AG09309 (cell line): ENCODE data around the gene MFAP1.
"Not testable (repeated sequence)": the region's sequence is repeated elsewhere in the genome, so short reads cannot be mapped to it uniquely, and the experiment has no call there.

Experiments
- DNase-seq: peaks from one replicate; pipeline ENCODE4 v3.0.0-alpha.2; 2010; ENCODE audit warnings: low read depth
- H3K4me3 ChIP-seq: 2 replicates; pipeline ENCODE4 v1.5.1; 2011; ENCODE audit warnings: mild to moderate bottlenecking, low read depth, low read length, moderate library complexity; ENCODE audit not compliant: control insufficient read depth
- CTCF ChIP-seq: IDR thresholded peaks from 2 replicates; pipeline ENCODE4 v1.5.1; 2011; ENCODE audit warnings: mild to moderate bottlenecking, low read depth, low read length, inconsistent platforms; ENCODE audit not compliant: insufficient read depth, control insufficient read depth; ENCODE audit errors: missing control alignments

The MFAP1 gene

GRCh38 chr15:43828061-43828657 is 3.7 kb upstream of the MFAP1 start:
- no peak for DNase-seq
- H3K4me3 ChIP-seq, result no peak overlapping the region; the same call in 1 of the 2 replicates
- no peak for TF ChIP-seq CTCF

- H3K4me3 ChIP-seq, result peak within 1 kb of the TSS; percentile 63
- TF ChIP-seq CTCF, result no peak
- DNase-seq, result no peak
These were observed 2.2 kb upstream of the MFAP1 start, which contains the start of gene WDR76 for GRCh38 chr15:43826508-43827341. TSS of gene WDR76 (plus strand) at chr15:43827002. CDS start at chr15:43827033, 31 bp downstream.

GRCh38 chr15:43826029-43826507 is 1.6 kb upstream of the MFAP1 start:
- no peak for DNase-seq
- peak overlapping the region; percentile 63 for H3K4me3 ChIP-seq
- TF ChIP-seq CTCF, result no peak

- H3K4me3 ChIP-seq, DNase-seq: not testable (repeated sequence)
These were observed 815 bp upstream of the MFAP1 start for GRCh38 chr15:43825305-43825704.

GRCh38 chr15:43821505-43821904 is 3.0 kb downstream of the MFAP1 start:
- TF ChIP-seq CTCF, result no peak
- DNase-seq, result no peak
- no peak overlapping the region for H3K4me3 ChIP-seq

GRCh38 chr15:43815064-43815463 is 9.4 kb downstream of the MFAP1 start:
- H3K4me3 ChIP-seq, DNase-seq: not testable (repeated sequence)

- no peak overlapping the region for H3K4me3 ChIP-seq
- no peak for TF ChIP-seq CTCF
- DNase-seq, result no peak
These were observed 15.4 kb downstream of the MFAP1 start for GRCh38 chr15:43808960-43809678.
